HEK293T (cell line): ENCODE data around the gene TPRA1.

Experiments used
- CTCF ChIA-PET: fragments of 350-600 bp; formaldehyde crosslinking; extraction: SDS; loops from one replicate; lab custom pipeline; 2021; ENCODE audit warnings: antibody characterized with exemption, inconsistent platforms; lab: Yijun Ruan, JAX
- POLR2A ChIA-PET: fragments of 350-600 bp; formaldehyde crosslinking; extraction: SDS; loops from one replicate; lab custom pipeline; 2020; ENCODE audit warnings: antibody characterized with exemption, inconsistent platforms; lab: Yijun Ruan, JAX
- DNase-seq: peaks from one replicate; pipeline ENCODE4 v3.0.0; 2012; ENCODE audit warnings: mixed read lengths; ENCODE audit errors: extremely low spot score
- ARNT ChIP-seq: fragments of 450-650 bp; IDR thresholded peaks from 2 replicates; pipeline ENCODE4 v1.6.1; 2017; ENCODE audit warnings: mild to moderate bottlenecking
- BHLHE40 ChIP-seq: fragments of 450-650 bp; IDR thresholded peaks from 2 replicates; pipeline ENCODE4 v1.6.1; 2016; ENCODE audit warnings: mild to moderate bottlenecking, moderate library complexity, borderline replicate concordance
- CTBP1 ChIP-seq: fragments of 450-650 bp; IDR thresholded peaks from 2 replicates; pipeline ENCODE4 v1.6.1; 2016; ENCODE audit warnings: borderline replicate concordance
- ELF4 ChIP-seq: fragments of 450-650 bp; IDR thresholded peaks from 2 replicates; pipeline ENCODE4 v1.6.1; 2017; ENCODE audit warnings: antibody characterized with exemption
- FOXA1 ChIP-seq: fragments of 450-650 bp; IDR thresholded peaks from 2 replicates; pipeline ENCODE4 v1.6.1; 2016; ENCODE audit warnings: mild to moderate bottlenecking
- FOXK2 ChIP-seq: fragments of 450-650 bp; IDR thresholded peaks from 2 replicates; pipeline ENCODE4 v1.6.1; 2016; ENCODE audit warnings: mild to moderate bottlenecking
- FOXM1 ChIP-seq: fragments of 450-650 bp; IDR thresholded peaks from 2 replicates; pipeline ENCODE4 v1.6.1; 2017; ENCODE audit warnings: mild to moderate bottlenecking, borderline replicate concordance
- HDGF ChIP-seq: fragments of 450-650 bp; IDR thresholded peaks from 2 replicates; pipeline ENCODE4 v1.6.1; 2017; ENCODE audit warnings: antibody characterized with exemption, borderline replicate concordance
- L3MBTL2 ChIP-seq: fragments of 450-650 bp; conservative IDR thresholded peaks from 2 replicates; pipeline ENCODE4 v1.6.1; 2016; ENCODE audit warnings: mild to moderate bottlenecking
- LEF1 ChIP-seq: fragments of 450-650 bp; IDR thresholded peaks from 2 replicates; pipeline ENCODE4 v1.6.1; 2017; ENCODE audit warnings: mild to moderate bottlenecking, borderline replicate concordance
- NFRKB ChIP-seq: fragments of 450-650 bp; IDR thresholded peaks from 2 replicates; pipeline ENCODE4 v1.6.1; 2016; ENCODE audit warnings: mild to moderate bottlenecking, moderate library complexity
- PKNOX1 ChIP-seq: fragments of 450-650 bp; IDR thresholded peaks from 2 replicates; pipeline ENCODE4 v1.6.1; 2016
- SP1 ChIP-seq: fragments of 450-650 bp; IDR thresholded peaks from 2 replicates; pipeline ENCODE4 v1.6.1; 2017
- SUZ12 ChIP-seq: fragments of 450-650 bp; IDR thresholded peaks from 2 replicates; pipeline ENCODE4 v1.6.1; 2016; ENCODE audit warnings: mild to moderate bottlenecking
- TARDBP ChIP-seq: fragments of 450-650 bp; IDR thresholded peaks from 2 replicates; pipeline ENCODE4 v1.6.1; 2016
- ZNF384 ChIP-seq: fragments of 450-650 bp; IDR thresholded peaks from 2 replicates; pipeline ENCODE4 v1.6.1; 2016

The TPRA1 gene

GRCh38 chr3:127590593-127591465 is at the start of gene TPRA1:
TSS of gene TPRA1 (minus strand) at chr3:127590733. CDS start at chr3:127580146, 10,587 bp downstream.
- CTCF ChIA-PET: interaction anchor here (0.6 kb wide), 1 partner anchor 1089 kb away, joined by 3 read pairs; no protein-coding TSS in a partner anchor
- TF ChIP-seq L3MBTL2 (peak; percentile 63; the same call in 1 of the 2 replicates), CTBP1 (no peak), FOXK2 (no peak), HDGF (no peak), SP1 (no peak), SUZ12 (no peak), BHLHE40 (no peak), TARDBP (no peak), PKNOX1 (0 out of 2 replicates have a peak, but pooled peaks have one; percentile 20), NFRKB (no peak), ZNF384 (peak; percentile 99), FOXM1 (peak; percentile 70), FOXA1 (no peak), ELF4 (no peak), LEF1 (peak; percentile 71; the same call in 1 of the 2 replicates), ARNT (peak; percentile 99)
- DNase-seq: peak; percentile 92
- POLR2A ChIA-PET: interaction anchor here (1.0 to 1.9 kb wide), 3 partner anchors 7 to 106 kb away, joined by 3 to 9 read pairs (median 3); partner anchors contain the start of gene MCM2

- POLR2A ChIA-PET: interaction anchor here (0.8 to 1.0 kb wide), 2 partner anchors 10 to 42 kb away, joined by 3 to 4 read pairs; partner anchors contain the start of gene MCM2
- CTCF ChIA-PET: no interaction called here
- TF ChIP-seq HDGF (no peak), BHLHE40 (no peak), SP1 (no peak), ZNF384 (no peak), FOXM1 (no peak), CTBP1 (no peak), ARNT (no peak), FOXK2 (no peak), L3MBTL2 (no peak), LEF1 (no peak), ELF4 (no peak), PKNOX1 (no peak), NFRKB (no peak), FOXA1 (no peak), TARDBP (no peak), SUZ12 (no peak)
- DNase-seq: no peak
Measured at GRCh38 chr3:127640042-127640355, 49.5 kb upstream of the TPRA1 start.

- no peak for TF ChIP-seq SUZ12
- no peak for TF ChIP-seq ZNF384
- no peak for TF ChIP-seq ARNT
- TF ChIP-seq CTBP1: no peak
- no peak for TF ChIP-seq TARDBP
- no peak for TF ChIP-seq ELF4
- no peak for TF ChIP-seq FOXM1
- TF ChIP-seq BHLHE40: no peak
- no peak for TF ChIP-seq HDGF
- DNase-seq: no peak
- POLR2A ChIA-PET: interaction anchor here (0.8 to 1.0 kb wide), 2 partner anchors 10 to 41 kb away, joined by 3 to 4 read pairs; partner anchors contain the start of gene MCM2
- CTCF ChIA-PET: no interaction called here
Measured at GRCh38 chr3:127639173-127640041, 48.9 kb upstream of the TPRA1 start.

GRCh38 chr3:127637971-127638370 is 47.4 kb upstream of the TPRA1 start:
- no peak for TF ChIP-seq CTBP1
- TF ChIP-seq FOXM1: no peak
- no peak for TF ChIP-seq HDGF
- no peak for TF ChIP-seq FOXK2
- no peak for TF ChIP-seq LEF1
- TF ChIP-seq L3MBTL2: no peak
- no peak for TF ChIP-seq PKNOX1
- no peak for TF ChIP-seq ARNT
- TF ChIP-seq SUZ12: no peak
- no peak for DNase-seq
- ChIA-PET POLR2A (no interaction called here), CTCF (no interaction called here)

- ChIA-PET POLR2A (interaction anchor here (1.3 kb wide), 1 partner anchor 47 kb away, joined by 3 read pairs; the partner anchor contains the start of gene TPRA1), CTCF (no interaction called here)
- TF ChIP-seq ELF4 (no peak), CTBP1 (no peak), ZNF384 (no peak), FOXK2 (no peak), LEF1 (no peak), L3MBTL2 (no peak), FOXM1 (no peak), NFRKB (no peak), SUZ12 (no peak), TARDBP (no peak), HDGF (no peak), SP1 (no peak), PKNOX1 (no peak), BHLHE40 (no peak)
- peak; percentile 27 for DNase-seq
Measured at GRCh38 chr3:127637546-127637945, 47.0 kb upstream of the TPRA1 start.
